ENCODE results near the gene COL6A5. TPM values are rescaled to one million over a fixed set of nuclear protein-coding genes. Genes with fewer than 3 reads are reported as not detected.

Gene COL6A5
- total RNA-seq, 1 experiment from 2014 or later, result not detected

- TF ChIP-seq, protein P1, sequence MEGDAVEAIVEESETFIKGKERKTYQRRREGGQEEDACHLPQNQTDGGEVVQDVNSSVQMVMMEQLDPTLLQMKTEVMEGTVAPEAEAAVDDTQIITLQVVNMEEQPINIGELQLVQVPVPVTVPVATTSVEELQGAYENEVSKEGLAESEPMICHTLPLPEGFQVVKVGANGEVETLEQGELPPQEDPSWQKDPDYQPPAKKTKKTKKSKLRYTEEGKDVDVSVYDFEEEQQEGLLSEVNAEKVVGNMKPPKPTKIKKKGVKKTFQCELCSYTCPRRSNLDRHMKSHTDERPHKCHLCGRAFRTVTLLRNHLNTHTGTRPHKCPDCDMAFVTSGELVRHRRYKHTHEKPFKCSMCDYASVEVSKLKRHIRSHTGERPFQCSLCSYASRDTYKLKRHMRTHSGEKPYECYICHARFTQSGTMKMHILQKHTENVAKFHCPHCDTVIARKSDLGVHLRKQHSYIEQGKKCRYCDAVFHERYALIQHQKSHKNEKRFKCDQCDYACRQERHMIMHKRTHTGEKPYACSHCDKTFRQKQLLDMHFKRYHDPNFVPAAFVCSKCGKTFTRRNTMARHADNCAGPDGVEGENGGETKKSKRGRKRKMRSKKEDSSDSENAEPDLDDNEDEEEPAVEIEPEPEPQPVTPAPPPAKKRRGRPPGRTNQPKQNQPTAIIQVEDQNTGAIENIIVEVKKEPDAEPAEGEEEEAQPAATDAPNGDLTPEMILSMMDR (IDR thresholded peaks at IDR 0.05 in 2 of 3, conservative IDR thresholded peaks at IDR 0.05 in 1 of 3; ENCODE audit: borderline replicate concordance in 1 of 3, insufficient read depth in 1 of 3, low read depth in 2 of 3, low read length in 2 of 3), result no peak
- no peak for TF ChIP-seq SIN3A (IDR thresholded peaks at IDR 0.05; ENCODE audit: low read depth)
- no peak for TF ChIP-seq POLR2A (IDR thresholded peaks at IDR 0.05; ENCODE audit: borderline replicate concordance, extremely low read depth, insufficient read depth, insufficient read length)
- TF ChIP-seq JUND (IDR thresholded peaks at IDR 0.05), result no peak
Measured at GRCh38 chr3:130463221-130463620, 117.7 kb downstream of the COL6A5 start (continued).

DNA sequence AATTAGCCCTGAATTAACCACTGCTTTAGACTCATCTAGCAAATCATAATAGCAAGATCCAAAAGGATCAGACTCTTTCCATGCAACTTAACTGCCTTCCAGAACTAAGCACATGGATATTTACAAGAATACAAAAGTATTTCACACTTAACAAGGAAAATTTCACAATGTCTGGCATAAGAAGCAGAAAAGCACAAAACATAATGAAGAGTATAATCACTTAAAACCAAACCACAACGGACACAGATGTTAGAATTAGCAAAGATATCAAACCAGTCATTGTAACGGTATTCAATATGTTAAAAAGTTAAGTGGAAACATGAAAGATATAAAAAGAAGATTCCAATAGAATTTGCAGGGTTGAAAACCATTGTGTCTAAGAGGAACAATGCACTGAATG is 120.0 kb downstream of the COL6A5 start:
- BruUV-seq (replicated peaks), result no TSS peak
- no peak overlapping the region for H3K4me2 ChIP-seq (ENCODE audit: low read length)
- TF ChIP-seq ELF1 (IDR thresholded peaks at IDR 0.05; ENCODE audit: borderline replicate concordance, low read depth), result no peak
- TF ChIP-seq ZNF274 (IDR thresholded peaks at IDR 0.05; ENCODE audit: low read depth, low read length), result no peak
- TF ChIP-seq RAD21 (IDR thresholded peaks at IDR 0.05; ENCODE audit: low read depth), result no peak
- no peak for TF ChIP-seq TCF7L2 (IDR thresholded peaks at IDR 0.05; ENCODE audit: borderline replicate concordance, extremely low read depth, insufficient read depth, insufficient read length)
- no peak for TF ChIP-seq FOSL1 (IDR thresholded peaks at IDR 0.05; ENCODE audit: low read depth)
- TF ChIP-seq, protein P2, sequence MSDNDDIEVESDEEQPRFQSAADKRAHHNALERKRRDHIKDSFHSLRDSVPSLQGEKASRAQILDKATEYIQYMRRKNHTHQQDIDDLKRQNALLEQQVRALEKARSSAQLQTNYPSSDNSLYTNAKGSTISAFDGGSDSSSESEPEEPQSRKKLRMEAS (IDR thresholded peaks at IDR 0.05), result no peak
- TF ChIP-seq YY1 (IDR thresholded peaks at IDR 0.05; ENCODE audit: extremely low read depth, insufficient replicate concordance, low read depth, low read length), result no peak
- no peak for TF ChIP-seq CEBPB (IDR thresholded peaks at IDR 0.05; ENCODE audit: low read depth)
- no peak for TF ChIP-seq CBX3 (IDR thresholded peaks at IDR 0.05; ENCODE audit: low read depth)
- TF ChIP-seq SP1 (IDR thresholded peaks at IDR 0.05; ENCODE audit: low read depth), result no peak
- TF ChIP-seq SIN3A (IDR thresholded peaks at IDR 0.05; ENCODE audit: low read depth), result no peak
- no peak for TF ChIP-seq EZH2 (IDR thresholded peaks at IDR 0.05)
- no peak for TF ChIP-seq ZBTB33 (IDR thresholded peaks at IDR 0.05; ENCODE audit: extremely low read depth, insufficient replicate concordance, low read length)
- TF ChIP-seq, protein P1 (IDR thresholded peaks at IDR 0.05 in 2 of 3, conservative IDR thresholded peaks at IDR 0.05 in 1 of 3; ENCODE audit: borderline replicate concordance in 1 of 3, insufficient read depth in 1 of 3, low read depth in 2 of 3, low read length in 2 of 3), result no peak
- TF ChIP-seq EZH2phosphoT487 (IDR thresholded peaks at IDR 0.05; ENCODE audit: borderline replicate concordance), result no peak
- no peak for TF ChIP-seq ZFX (IDR thresholded peaks at IDR 0.05)
- TF ChIP-seq EGR1 (IDR thresholded peaks at IDR 0.05; ENCODE audit: low read depth), result no peak
- TF ChIP-seq POLR2AphosphoS5 (IDR thresholded peaks at IDR 0.05; ENCODE audit: low read depth, low read length), result no peak
- no peak for TF ChIP-seq POLR2A (IDR thresholded peaks at IDR 0.05; ENCODE audit: borderline replicate concordance, extremely low read depth, insufficient read depth, insufficient read length)
- no peak for TF ChIP-seq SRF (IDR thresholded peaks at IDR 0.05; ENCODE audit: low read depth)

More for the DNA sequence above, 120.0 kb downstream of the COL6A5 start:
- Histone ChIP-seq H2AFZ (ENCODE audit: low read depth, low read length, poor library complexity, severe bottlenecking) (no peak overlapping the region), H3K9me2 (ENCODE audit: insufficient read depth) (no peaks in the 10 kb centered on the region), H3K9ac (ENCODE audit: low read length) (no peak overlapping the region), H3K4me3 (replicated peaks in 1 of 2; ENCODE audit: low read depth in 1 of 2, low read length in 2 of 2) (no peak overlapping the region), H3K36me3 (ENCODE audit: control insufficient read depth in 1 of 2, insufficient read depth in 2 of 2, low read length in 2 of 2) (no peaks in the 10 kb centered on the region), H4K20me1 (ENCODE audit: insufficient read depth) (no peaks in the 10 kb centered on the region), H3K27me3 (ENCODE audit: insufficient read depth, low read length) (peaks cover 16% of the 10 kb centered on the region), H3K4me1 (ENCODE audit: control insufficient read depth in 1 of 2, insufficient read depth in 2 of 2, low read length in 2 of 2) (no peaks in the 10 kb centered on the region), H3K27ac (ENCODE audit: low read depth, low read length) (no peak overlapping the region), H3K9me3 (ENCODE audit: control insufficient read depth in 1 of 2, insufficient read depth in 1 of 2, low read depth in 1 of 2, low read length in 2 of 2) (no peaks in the 10 kb centered on the region), H3K79me2 (ENCODE audit: insufficient read depth, low read length) (no peaks in the 10 kb centered on the region)
- intact Hi-C loops (cut with micrococcal nuclease), result no loop called here
- POLR2A ChIA-PET, result no interaction called here
- RAD21 ChIA-PET (ENCODE audit: low non-redundant PET in 1 of 2, low total read pairs in 2 of 2, uncharacterized antibody in 2 of 2, unreplicated experiment in 2 of 2), result no interaction called here
- CTCF ChIA-PET, result no interaction called here
- ATAC-seq (no peak), DNase-seq (ENCODE audit: low read depth, low spot score) (no peak)
